ENCODE results near the gene ZNF777.

GRCh38 chr7:149500910-149501309 lies 40.0 kb upstream of the ZNF777 start:
- no peak for TF ChIP-seq CTCF (IDR thresholded peaks at IDR 0.05; ENCODE audit: poor library complexity)
- TF ChIP-seq EZH2 (IDR thresholded peaks at IDR 0.05; ENCODE audit: borderline replicate concordance) = no peak
